Right hindlimb (tissue), 1 donor: ENCODE results near the gene POU3F2.
A peak's percentile ranks its signal among the peaks of the same experiment; 100 is the strongest.

Experiments used
- DNase-seq: peaks from one replicate; pipeline ENCODE4 v3.0.0-alpha.2; 2018

Gene POU3F2

DNA sequence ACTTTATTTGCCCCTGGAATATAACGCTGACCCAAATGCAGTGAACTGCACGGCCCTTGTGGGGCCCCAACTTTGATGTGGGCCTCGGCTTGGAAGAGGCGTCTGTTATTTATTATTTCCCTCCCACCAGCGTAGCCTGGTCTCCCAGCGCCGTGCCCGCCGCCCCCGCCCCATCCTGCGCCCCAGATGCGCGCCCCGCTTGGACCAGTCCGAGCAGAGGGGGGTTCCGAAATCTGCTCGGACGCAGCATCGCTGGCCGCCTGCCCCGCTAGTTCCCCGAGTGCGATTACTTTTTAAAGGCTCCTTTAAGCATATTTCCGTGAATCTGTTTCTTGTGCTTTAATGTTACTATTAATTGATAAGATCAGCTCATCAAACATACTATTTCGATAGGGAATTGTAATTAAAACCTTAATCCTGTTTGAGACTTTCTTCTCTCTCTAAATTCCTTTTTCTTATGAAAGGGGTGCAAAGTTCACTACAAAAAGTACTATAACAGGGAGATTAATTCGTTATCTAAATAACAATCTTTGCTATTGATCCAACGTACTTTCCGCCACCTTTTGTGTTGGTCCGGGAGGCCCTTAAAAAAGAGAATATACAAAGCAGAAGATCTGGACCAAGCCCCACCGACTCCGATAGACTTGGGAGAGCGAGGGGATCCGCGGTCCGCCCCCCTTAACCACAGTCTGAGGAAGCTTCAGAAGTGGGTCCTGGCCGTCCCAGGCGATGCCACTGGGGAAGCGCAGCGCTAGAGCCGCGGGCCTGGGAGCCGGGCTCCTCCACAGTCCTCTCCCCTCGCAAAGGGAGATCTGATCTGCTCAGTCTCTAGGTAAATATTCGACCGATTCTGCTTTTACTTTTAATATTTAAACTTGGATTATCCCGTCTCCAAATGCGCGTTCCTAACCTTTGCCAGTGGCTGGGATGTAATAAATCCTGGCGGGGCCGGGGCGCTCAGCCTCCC lies 10.2 kb downstream of the POU3F2 start:
- no peak for DNase-seq

DNA sequence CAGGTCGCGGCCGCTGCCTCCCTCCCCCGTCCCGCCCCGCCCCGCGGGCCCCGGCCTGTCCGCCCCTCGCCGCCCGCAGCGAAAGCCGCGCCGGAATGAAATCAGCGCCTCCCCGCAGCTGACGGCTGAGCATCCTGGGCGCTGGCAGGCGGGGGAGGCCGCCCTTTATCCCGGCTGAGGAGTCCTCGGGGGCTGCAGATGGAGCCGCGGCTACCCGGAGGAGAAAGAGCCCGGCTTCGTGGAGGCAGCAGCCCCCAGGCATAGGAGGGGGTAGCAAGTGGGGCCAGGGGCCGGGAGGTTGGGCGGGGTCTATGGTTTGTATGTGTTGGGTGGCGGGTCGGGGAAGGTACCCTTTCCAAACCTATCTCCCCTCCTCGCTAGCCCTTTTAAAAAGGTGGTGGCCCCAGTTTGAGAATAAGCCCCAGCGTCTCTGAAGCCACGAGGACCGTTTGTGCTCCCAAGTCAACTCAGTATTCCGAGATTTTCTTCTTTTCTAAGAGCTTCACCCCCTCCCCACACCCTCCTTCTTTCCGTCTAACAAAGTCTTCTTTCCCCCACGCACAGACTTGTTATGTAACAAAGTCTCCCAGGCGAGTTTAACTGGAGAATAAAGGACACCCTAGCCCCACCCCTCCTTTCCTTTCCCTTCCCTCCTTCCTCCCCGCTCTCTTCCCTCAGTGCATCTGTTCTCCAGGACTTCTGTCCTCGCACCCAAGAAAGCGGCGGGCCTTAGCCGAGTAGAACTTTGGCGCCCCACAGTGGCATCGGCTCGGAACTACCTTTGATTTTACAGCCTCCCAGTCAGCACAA lies 11.0 kb downstream of the POU3F2 start:
- DNase-seq: peak; percentile 86

DNA sequence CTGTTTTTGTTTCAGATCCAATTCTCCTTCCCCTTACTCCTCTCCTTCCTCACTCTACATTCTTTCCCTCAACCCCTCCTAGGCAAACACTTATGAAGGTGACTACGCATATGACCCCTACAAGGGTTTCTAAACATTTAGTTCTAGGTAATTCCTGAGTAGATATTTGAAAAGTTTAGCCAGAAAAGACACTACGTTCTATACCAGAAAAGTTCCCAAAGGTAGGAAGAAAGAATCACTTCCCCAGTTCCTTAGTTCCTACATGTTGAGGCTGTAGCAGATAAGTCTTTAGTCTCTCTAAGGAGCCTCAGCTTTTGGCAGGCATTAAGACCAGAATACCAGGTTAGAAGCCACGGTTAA lies 11.6 kb downstream of the POU3F2 start:
- no peak for DNase-seq

DNA sequence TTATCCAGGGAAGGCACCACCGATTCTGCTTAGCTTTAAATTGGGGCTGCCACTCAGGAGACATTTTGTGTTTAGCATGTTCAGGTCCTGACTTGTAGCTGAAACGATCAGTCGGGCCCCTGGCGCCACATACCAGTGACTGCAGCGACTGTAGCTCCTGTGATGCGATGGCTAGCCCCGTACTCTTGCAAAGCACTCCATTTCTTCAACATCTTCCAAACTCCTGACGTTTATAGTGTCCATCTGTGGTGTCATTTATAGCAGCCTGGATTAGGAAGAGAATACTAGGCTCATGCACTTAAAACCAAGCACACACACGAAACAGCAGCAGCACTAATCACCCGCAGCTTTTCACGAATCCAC lies 13.0 kb downstream of the POU3F2 start:
- DNase-seq: no peak

DNA sequence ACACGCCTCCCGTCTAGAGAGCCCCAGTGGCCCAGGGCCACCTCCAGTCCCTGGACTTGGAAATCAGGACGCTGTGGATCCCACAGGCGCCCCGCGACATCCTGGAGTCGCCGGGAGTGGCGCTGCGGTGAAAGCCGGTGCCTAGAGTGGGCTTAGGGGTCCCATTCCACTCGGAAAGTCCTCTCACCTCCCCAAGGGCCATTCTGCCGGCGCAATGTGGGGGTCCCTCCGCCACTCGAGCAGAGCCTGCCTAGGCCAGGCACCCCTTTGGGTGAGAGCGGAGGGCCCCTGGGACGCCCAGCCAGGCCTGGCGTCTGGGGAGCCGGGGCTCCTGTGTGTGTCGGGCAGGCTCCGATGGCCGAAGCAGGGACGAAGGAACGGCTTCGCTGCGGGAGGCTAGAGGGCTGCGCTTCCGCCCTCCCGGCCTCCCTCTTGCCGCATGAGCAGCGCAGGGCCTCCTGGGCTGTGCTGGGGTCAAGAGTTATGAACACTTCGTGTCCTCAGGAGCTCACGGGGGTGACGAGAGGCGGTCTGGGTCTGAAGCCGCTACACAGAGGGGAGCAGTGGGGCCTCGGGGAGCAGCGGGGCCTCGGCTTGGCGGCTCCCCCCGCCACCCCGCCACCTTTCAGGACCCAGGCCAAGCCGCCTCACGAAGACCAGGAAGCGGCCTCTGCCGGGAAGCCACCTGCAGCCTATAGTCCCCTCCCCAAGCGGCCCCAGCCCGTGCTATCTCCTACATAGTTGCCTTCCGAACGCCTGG lies 13.6 kb downstream of the POU3F2 start:
- DNase-seq: peak; percentile 31

DNA sequence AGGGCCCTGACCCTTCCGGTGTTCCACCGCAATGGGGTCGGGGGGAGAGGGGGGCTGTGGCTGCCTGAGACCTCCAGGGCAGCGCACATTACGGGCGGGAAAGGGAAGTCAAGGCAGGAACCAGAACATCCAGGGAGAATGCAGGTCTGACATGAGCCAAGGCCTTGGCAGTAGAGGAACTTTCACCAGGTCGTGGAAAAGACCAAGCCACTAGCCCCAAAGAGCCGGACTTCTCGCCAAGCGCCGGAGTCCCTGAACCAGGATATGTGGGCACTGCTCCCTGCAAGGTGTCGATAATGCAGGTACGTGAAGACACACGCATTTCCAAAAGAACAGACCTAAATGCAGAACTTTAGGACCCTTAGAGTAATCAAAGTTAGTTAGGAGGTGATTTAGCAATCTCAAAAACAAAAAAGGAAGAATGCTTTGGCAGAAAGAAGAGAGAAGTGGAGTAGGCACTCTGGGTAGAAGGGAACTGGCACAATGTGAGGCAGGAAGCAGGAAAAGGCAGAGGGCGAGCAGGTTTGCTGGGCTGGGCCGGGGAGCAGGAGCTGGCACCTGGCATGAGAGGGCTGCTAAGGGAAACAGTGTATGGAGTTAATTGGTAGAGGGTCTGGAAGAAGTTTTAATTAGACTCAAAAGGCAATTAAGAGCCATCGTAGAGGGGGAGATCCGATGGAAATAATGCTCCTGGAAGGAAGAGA lies 14.3 kb downstream of the POU3F2 start:
- no peak for DNase-seq

DNA sequence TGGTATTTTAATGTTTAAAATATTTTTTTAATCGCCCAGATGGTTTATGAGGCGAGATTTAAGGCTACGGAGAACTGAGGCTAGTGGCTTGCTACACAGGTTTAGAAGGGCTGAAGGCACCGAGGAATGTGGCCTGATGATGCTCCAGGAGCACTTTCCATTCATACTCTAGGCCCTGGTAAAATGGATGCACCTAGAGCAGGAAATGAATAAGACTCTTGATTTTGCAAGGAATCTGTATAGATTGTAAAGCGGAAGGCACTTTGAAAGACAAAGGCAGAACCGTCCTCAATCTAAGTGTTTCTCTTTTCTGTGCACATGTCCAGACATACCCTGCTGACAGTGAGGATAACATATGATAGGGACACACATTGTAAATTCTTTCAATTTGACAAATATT lies 30.1 kb downstream of the POU3F2 start:
- no peak for DNase-seq

DNA sequence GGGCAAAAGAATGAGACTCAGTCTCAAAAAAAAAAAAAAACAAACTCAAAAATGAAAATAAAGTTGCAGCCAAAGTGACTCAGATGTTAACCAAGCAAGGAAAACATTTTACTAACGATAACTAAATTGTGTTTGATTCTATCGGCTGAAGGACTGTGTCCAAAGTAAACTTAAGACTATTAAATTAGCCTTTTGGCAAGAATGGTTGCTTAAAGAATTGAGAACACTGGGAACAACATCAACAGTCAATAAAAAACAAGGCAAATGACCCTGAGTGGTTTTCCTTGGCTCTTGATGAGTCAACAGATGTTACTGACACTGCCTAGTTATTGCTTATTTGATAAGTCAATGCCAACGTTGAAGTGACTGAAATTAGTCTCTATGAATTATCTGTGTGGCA lies 36.7 kb downstream of the POU3F2 start:
- no peak for DNase-seq

DNA sequence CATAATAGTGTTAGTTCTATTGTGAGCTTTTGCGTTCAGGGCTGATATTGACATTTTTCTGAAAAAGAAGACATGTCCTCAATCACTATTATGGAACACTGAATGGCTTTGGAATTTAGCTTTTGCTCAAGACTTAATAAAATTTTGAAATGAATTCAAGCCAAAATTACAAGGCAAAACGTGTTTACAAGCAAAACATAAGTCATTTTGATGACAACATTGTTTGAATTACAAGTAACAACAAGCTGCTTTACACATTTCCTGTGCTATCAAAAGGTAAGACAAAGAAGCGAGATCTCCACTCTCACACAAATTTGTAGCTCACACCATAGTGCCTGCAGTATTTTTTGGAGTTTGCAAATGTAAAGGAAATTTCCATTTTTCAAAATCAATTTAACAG lies 37.4 kb downstream of the POU3F2 start:
- DNase-seq: no peak

DNA sequence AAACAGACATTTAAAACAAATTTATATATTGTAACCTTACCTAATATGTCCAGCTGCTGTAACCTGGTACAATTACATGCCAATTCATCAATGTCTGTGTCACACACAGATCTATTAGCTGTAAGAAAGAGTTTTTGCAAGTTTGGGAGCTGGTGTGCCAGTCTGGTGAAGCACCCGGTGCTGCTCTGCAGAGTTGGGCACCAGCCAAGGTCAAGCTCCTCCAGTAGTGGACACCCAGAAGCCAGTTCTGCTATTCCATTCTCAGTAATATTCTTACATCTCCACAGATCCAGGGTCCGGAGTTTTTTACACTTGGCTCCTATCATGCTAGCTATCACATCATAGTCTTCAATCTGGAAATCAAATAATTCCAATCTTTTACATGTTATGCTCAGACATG lies 41.0 kb downstream of the POU3F2 start:
- DNase-seq: no peak

DNA sequence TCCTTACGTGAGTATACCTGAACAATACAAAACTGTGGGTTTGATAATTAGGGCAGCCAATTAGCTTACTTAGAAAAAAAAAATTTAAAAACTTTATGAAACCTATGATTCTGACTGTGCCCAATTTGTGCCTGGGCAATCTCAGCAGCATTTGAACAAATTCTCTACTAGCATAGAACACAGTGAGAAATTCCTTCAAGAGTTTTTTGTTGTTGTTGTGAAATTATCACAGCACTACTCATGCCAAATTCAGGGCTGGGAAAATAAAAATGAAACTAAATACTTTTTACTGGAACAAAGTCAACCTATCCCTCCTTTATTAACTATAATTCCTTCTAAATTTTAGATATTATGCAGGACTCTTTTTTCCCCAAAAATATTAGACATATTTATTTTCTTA lies 42.9 kb downstream of the POU3F2 start:
- DNase-seq: no peak

DNA sequence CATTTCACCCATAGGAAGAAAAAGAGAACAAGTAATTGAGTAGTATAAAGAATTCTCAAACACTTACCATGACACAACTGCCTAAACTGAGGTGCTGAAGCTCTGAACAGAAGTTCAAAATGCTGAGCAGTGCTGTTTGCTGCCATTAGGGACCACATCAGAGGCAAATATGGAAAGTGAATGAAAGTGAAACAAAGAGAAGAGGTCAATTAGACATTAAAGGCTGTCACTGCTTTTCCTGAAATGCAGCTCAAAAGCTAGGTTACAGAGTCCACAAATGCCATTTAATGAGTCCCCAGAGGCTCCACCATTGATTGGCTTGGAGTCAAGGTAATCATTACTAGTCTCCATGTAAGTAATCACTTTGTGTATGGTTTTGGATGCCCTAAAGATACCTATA lies 46.1 kb downstream of the POU3F2 start:
- no peak for DNase-seq

DNA sequence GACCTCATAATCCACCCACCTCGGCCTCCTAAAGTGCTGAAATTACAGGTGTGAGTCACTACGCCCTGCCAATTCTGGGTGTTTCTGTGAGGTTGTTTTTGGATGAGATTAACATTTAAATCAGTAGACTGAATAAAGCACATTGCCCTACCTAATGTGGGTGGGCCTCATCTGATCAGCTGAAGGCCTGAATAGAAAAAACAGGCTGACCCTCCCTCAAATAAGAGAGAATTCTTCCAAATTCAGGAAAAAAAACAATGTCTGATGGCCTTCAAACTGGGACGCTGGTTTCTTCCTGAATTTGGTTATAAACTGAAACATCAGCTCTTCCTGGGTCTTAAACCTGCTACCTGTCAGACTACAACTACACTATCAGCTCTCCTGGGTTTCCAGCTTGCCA lies 51.0 kb downstream of the POU3F2 start:
- DNase-seq: no peak

DNA sequence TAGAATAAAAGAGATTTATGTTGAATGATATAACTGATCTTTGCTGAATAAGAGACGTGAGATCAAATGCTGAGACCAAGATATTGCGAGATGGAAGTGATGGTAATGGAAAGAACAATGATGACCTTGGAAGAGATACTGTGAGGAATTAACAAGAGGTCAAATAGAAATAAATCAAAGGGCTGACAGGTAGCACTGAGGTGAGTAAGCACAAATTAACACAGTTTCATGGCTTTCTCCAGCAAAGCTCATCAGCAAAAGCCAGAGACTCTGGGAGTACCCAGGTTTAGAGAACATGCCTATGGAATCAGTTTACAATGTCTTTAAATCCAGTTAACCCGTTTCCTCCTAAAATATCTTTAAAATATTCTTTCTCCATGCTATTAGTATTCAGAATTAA lies 53.3 kb downstream of the POU3F2 start:
- DNase-seq: no peak
